IMR-90 (cell line): ENCODE measurements around the gene COG3. TPM values are rescaled to one million over a fixed set of nuclear protein-coding genes. Genes with fewer than 3 reads are reported as not detected.

Experiments
- ATAC-seq: fragments of 200-7000 bp; cut with Tn5 transposase; 2 replicates; pipeline ENCODE4 v1.9.1; 2020; ENCODE audit warnings: low read depth, mild to moderate bottlenecking, moderate library complexity
- BruUV-seq: library from RNA; stranded (reverse); fragments of 400-500 nt; replicated peaks from 2 replicates; lab custom pipeline; 2021; lab: Mats Ljungman, UMichigan
- CTCF ChIA-PET: fragments of 300-600 bp; formaldehyde crosslinking; extraction: SDS; loops from one replicate; lab custom pipeline; 2021; ENCODE audit warnings: antibody characterized with exemption; lab: Yijun Ruan, JAX
- POLR2A ChIA-PET: fragments of 300-600 bp; sonication (Branson Sonifier 250); formaldehyde crosslinking; loops from one replicate; lab custom pipeline; 2022; ENCODE audit warnings: antibody characterized with exemption; ENCODE audit not compliant: unreplicated experiment; lab: Charles Lee
- DNase-seq: peaks from one replicate; pipeline ENCODE4 v3.0.0; 2013
- H2AFZ ChIP-seq: replicated peaks from 2 replicates; pipeline ENCODE3; 2013; ENCODE audit warnings: low read length, mild to moderate bottlenecking; ENCODE audit not compliant: poor library complexity
- H2AK5ac ChIP-seq: 2 replicates; pipeline ENCODE4 v1.6.1; 2013; ENCODE audit warnings: low read depth, low read length, inconsistent platforms
- H2AK9ac ChIP-seq: replicated peaks from 2 replicates; pipeline ENCODE3; 2013; ENCODE audit warnings: mild to moderate bottlenecking, low read depth, low read length, moderate library complexity; ENCODE audit not compliant: poor library complexity
- H2BK120ac ChIP-seq: 2 replicates; pipeline ENCODE4 v1.6.1; 2013; ENCODE audit warnings: low read depth, low read length, inconsistent platforms
- H2BK15ac ChIP-seq: 3 replicates; pipeline ENCODE4 v1.6.1; 2013; ENCODE audit warnings: low read depth, low read length, inconsistent platforms
- H2BK20ac ChIP-seq: 2 replicates; pipeline ENCODE4 v1.6.1; 2013; ENCODE audit warnings: low read depth, mild to moderate bottlenecking, inconsistent platforms, low read length, moderate library complexity
- H2BK5ac ChIP-seq: 2 replicates; pipeline ENCODE4 v1.6.1; 2013; ENCODE audit warnings: mild to moderate bottlenecking, low read depth, low read length, inconsistent platforms; ENCODE audit not compliant: poor library complexity, severe bottlenecking
- H3K14ac ChIP-seq: replicated peaks from 2 replicates; pipeline ENCODE4 v1.6.1; 2013; ENCODE audit warnings: low read depth, low read length, inconsistent platforms
- H3K18ac ChIP-seq: 2 replicates; pipeline ENCODE4 v1.6.1; 2013; ENCODE audit warnings: low read depth, low read length, control low read depth
- H3K23ac ChIP-seq: 2 replicates; pipeline ENCODE4 v1.6.1; 2013; ENCODE audit warnings: low read depth, low read length, inconsistent platforms
- H3K27ac ChIP-seq: 2 replicates; pipeline ENCODE4 v1.5.1; 2013; ENCODE audit warnings: mild to moderate bottlenecking, control low read depth, low read length; ENCODE audit not compliant: insufficient read depth
- H3K27me3 ChIP-seq: 2 replicates; pipeline ENCODE4 v1.6.1; 2013; ENCODE audit warnings: low read length; ENCODE audit not compliant: control insufficient read depth, insufficient read depth
- H3K36me3 ChIP-seq: 2 replicates; pipeline ENCODE4 v1.6.1; 2013; ENCODE audit warnings: low read length, mixed read lengths; ENCODE audit not compliant: control insufficient read depth, insufficient read depth
- H3K4ac ChIP-seq: 2 replicates; pipeline ENCODE4 v1.6.1; 2013; ENCODE audit warnings: low read depth, low read length, inconsistent platforms
- H3K4me1 ChIP-seq: 2 replicates; pipeline ENCODE4 v1.6.1; 2013; ENCODE audit warnings: low read length, mixed read lengths; ENCODE audit not compliant: control insufficient read depth, insufficient read depth
- H3K4me2 ChIP-seq: 2 replicates; pipeline ENCODE4 v1.6.1; 2013; ENCODE audit warnings: low read depth, mild to moderate bottlenecking, control low read depth, low read length, moderate library complexity
- H3K4me3 ChIP-seq: 2 replicates; pipeline ENCODE4 v1.5.1; 2013; ENCODE audit warnings: low read depth, mild to moderate bottlenecking, control low read depth, low read length, moderate library complexity; ENCODE audit not compliant: insufficient read depth
- H3K56ac ChIP-seq: 2 replicates; pipeline ENCODE4 v1.6.1; 2013; ENCODE audit warnings: low read length, inconsistent platforms; ENCODE audit not compliant: insufficient read depth; ENCODE audit errors: extremely low read depth
- H3K79me1 ChIP-seq, 2 experiments: 2 replicates each; pipeline ENCODE4 v1.6.1; 2013; ENCODE audit warnings: low read length in 2 of 2, inconsistent platforms in 1 of 2, low read depth in 1 of 2
- H3K9ac ChIP-seq: 2 replicates; pipeline ENCODE4 v1.6.1; 2013; ENCODE audit warnings: low read depth, low read length, control low read depth
- H3K9me1 ChIP-seq: 2 replicates; pipeline ENCODE4 v1.6.1; 2013; ENCODE audit warnings: low read length, inconsistent platforms; ENCODE audit not compliant: insufficient read depth
- H3K9me3 ChIP-seq: 2 replicates; pipeline ENCODE4 v1.6.1; 2013; ENCODE audit warnings: low read length; ENCODE audit not compliant: control insufficient read depth, insufficient read depth
- H4K20me1 ChIP-seq: 2 replicates; pipeline ENCODE4 v1.6.1; 2013; ENCODE audit warnings: low read length, inconsistent platforms; ENCODE audit not compliant: insufficient read depth
- H4K5ac ChIP-seq: 2 replicates; pipeline ENCODE4 v1.6.1; 2013; ENCODE audit warnings: mild to moderate bottlenecking, low read depth, low read length, control low read depth
- H4K8ac ChIP-seq, 2 experiments: 2 replicates each; pipeline ENCODE4 v1.6.1; 2013; ENCODE audit warnings: low read depth in 2 of 2, low read length in 2 of 2, control low read depth in 1 of 2, inconsistent platforms in 1 of 2
- H4K91ac ChIP-seq: 2 replicates; pipeline ENCODE4 v1.6.1; 2013; ENCODE audit warnings: low read depth, low read length, inconsistent platforms; ENCODE audit not compliant: insufficient read depth
- BHLHE40 ChIP-seq: fragments of 150-350 bp; IDR thresholded peaks from 2 replicates; pipeline ENCODE4 v1.6.1; 2016; ENCODE audit warnings: mild to moderate bottlenecking, low read depth, low read length
- CEBPB ChIP-seq: IDR thresholded peaks from 2 replicates; pipeline ENCODE4 v1.6.1; 2012; ENCODE audit warnings: low read depth, low read length, improper control_type of control experiment
- CHD1 ChIP-seq: IDR thresholded peaks from 2 replicates; pipeline ENCODE4 v1.6.1; 2012; ENCODE audit warnings: low read depth, low read length, improper control_type of control experiment
- FOS ChIP-seq: fragments of 150-350 bp; IDR thresholded peaks from 2 replicates; pipeline ENCODE4 v1.6.1; 2016; ENCODE audit warnings: low read depth, low read length
- MAFK ChIP-seq: IDR thresholded peaks from 2 replicates; pipeline ENCODE4 v1.6.1; 2012; ENCODE audit warnings: low read depth, low read length, improper control_type of control experiment
- MAZ ChIP-seq: IDR thresholded peaks from 2 replicates; pipeline ENCODE4 v1.6.1; 2012; ENCODE audit warnings: low read depth, mild to moderate bottlenecking, low read length, improper control_type of control experiment, moderate library complexity, borderline replicate concordance
- MXI1 ChIP-seq: IDR thresholded peaks from 2 replicates; pipeline ENCODE4 v1.6.1; 2012; ENCODE audit warnings: low read depth, mild to moderate bottlenecking, low read length, moderate library complexity, borderline replicate concordance
- NFE2L2 ChIP-seq: fragments of 150-350 bp; IDR thresholded peaks from 2 replicates; pipeline ENCODE4 v1.6.1; 2016; ENCODE audit warnings: low read depth, mild to moderate bottlenecking, low read length
- POLR2A ChIP-seq: IDR thresholded peaks from 2 replicates; pipeline ENCODE4 v1.6.1; 2012; ENCODE audit warnings: mild to moderate bottlenecking, low read depth, low read length
- RAD21 ChIP-seq: IDR thresholded peaks from 2 replicates; pipeline ENCODE4 v1.6.1; 2012; ENCODE audit warnings: low read length, improper control_type of control experiment
- RCOR1 ChIP-seq: IDR thresholded peaks from 2 replicates; pipeline ENCODE4 v1.6.1; 2012; ENCODE audit warnings: mild to moderate bottlenecking, low read length, improper control_type of control experiment; ENCODE audit not compliant: insufficient replicate concordance
- SMC3 ChIP-seq: fragments of 150-350 bp; IDR thresholded peaks from 2 replicates; pipeline ENCODE4 v1.6.1; 2016; ENCODE audit warnings: low read depth, mild to moderate bottlenecking, antibody characterized with exemption, low read length, moderate library complexity
- WGBS, 2 experiments: methylation state at CpG; one replicate each; pipeline versions ENCODE4 v1.1.5 to v1.1.7; 2013; ENCODE audit warnings: missing lambda C conversion rate in 2 of 2; ENCODE audit not compliant: insufficient read length in 1 of 2; ENCODE audit errors: extremely low coverage in 2 of 2; 5-methylcytosine and 5-hydroxymethylcytosine counted together
- dilution Hi-C: fragments of 300-500 bp; cut with HindIII; formaldehyde crosslinking; loops from one replicate; pipeline ENCODE4 v1.14.3; 2018; ENCODE audit warnings: low sequenced_read_pairs; ENCODE audit not compliant: unreplicated experiment
- in situ Hi-C: fragments of 300-500 bp; cut with MboI; formaldehyde crosslinking; loops from 3 replicates; pipeline ENCODE4 v1.14.3; 2019; ENCODE audit warnings: low sequenced_read_pairs, inconsistent platforms, mixed read lengths
- intact Hi-C: fragments of 100-400 bp; cut with micrococcal nuclease; formaldehyde crosslinking; loops from 2 replicates; pipeline ENCODE4 v1.10.0; 2022
- polyA plus RNA-seq, 3 experiments: library from polyadenylated mRNA; depleted of rRNA; stranded (reverse); fragments of >200 nt; gene quantifications; 2 replicates each; pipeline ENCODE4 v1.2.3, GENCODE V29; 2012; ENCODE audit warnings: low replicate concordance in 1 of 3
- total RNA-seq: library from RNA; depleted of rRNA; stranded (reverse); fragments of >200 nt; gene quantifications from 2 replicates; pipeline ENCODE4 v1.2.3, GENCODE V29; 2012
- TF ChIP-seq, protein P1 (sequence below): conservative IDR thresholded peaks from 2 replicates; pipeline ENCODE4 v1.5.1; 2012; ENCODE audit warnings: mild to moderate bottlenecking, low read depth, low read length, improper control_type of control experiment
- TF ChIP-seq, protein P2 (sequence below): fragments of 150-350 bp; IDR thresholded peaks from 2 replicates; pipeline ENCODE4 v1.6.1; 2017; ENCODE audit warnings: mild to moderate bottlenecking, antibody characterized with exemption, low read length, low read depth

The COG3 gene
- total and polyA plus RNA-seq, 2 of the 4 experiments (the other 2 are of a cell fraction), result 21.7 to 31.9 TPM

DNA sequence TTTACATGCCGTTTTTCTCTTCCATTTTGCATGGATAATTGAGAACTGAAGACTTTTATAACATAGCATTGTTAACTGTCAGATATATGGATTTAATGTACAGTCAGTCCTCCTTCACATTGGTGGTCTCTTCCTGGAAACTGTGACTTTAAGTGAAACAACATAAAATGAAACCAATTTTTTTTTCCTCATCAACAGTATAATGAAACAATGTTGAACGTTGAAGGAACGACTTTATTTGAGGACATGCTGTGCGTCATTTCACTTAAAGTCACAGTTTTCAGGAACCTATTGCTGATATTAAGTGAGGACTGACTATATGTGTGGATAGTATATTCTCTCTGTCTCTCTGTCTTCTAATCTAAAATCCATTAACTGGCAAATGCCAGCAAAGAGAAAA, 54.8 kb downstream of the COG3 start:
- no CpG with 5 or more reads among the region's 4 CpGs for WGBS, 2 experiments
- in situ Hi-C loops (no loop called here), dilution Hi-C loops (no loop called here), intact Hi-C loops (no loop called here)
- no peak overlapping the region for H3K18ac ChIP-seq
- no peak for DNase-seq
- ChIA-PET POLR2A (no interaction called here), CTCF (no interaction called here)
- no peak overlapping the region for H3K56ac ChIP-seq
- H3K4me2 ChIP-seq, result no peak overlapping the region
- H3K4me3 ChIP-seq, result no peak overlapping the region
- no peaks in the 10 kb centered on the region for H3K9me3 ChIP-seq
- H4K8ac ChIP-seq, result no peak overlapping the region
- TF ChIP-seq FOS, result no peak
- TF ChIP-seq RCOR1, result no peak
- TF ChIP-seq, protein P1, sequence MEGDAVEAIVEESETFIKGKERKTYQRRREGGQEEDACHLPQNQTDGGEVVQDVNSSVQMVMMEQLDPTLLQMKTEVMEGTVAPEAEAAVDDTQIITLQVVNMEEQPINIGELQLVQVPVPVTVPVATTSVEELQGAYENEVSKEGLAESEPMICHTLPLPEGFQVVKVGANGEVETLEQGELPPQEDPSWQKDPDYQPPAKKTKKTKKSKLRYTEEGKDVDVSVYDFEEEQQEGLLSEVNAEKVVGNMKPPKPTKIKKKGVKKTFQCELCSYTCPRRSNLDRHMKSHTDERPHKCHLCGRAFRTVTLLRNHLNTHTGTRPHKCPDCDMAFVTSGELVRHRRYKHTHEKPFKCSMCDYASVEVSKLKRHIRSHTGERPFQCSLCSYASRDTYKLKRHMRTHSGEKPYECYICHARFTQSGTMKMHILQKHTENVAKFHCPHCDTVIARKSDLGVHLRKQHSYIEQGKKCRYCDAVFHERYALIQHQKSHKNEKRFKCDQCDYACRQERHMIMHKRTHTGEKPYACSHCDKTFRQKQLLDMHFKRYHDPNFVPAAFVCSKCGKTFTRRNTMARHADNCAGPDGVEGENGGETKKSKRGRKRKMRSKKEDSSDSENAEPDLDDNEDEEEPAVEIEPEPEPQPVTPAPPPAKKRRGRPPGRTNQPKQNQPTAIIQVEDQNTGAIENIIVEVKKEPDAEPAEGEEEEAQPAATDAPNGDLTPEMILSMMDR, result no peak
- no peak for TF ChIP-seq SMC3
- no peak for TF ChIP-seq MAZ
- TF ChIP-seq NFE2L2, result no peak
- no peak for TF ChIP-seq POLR2A
- no peak for TF ChIP-seq CHD1
- TF ChIP-seq RAD21, result no peak
- TF ChIP-seq CEBPB, result no peak
- TF ChIP-seq BHLHE40, result no peak
- no peak for TF ChIP-seq MAFK
- TF ChIP-seq, protein P2, sequence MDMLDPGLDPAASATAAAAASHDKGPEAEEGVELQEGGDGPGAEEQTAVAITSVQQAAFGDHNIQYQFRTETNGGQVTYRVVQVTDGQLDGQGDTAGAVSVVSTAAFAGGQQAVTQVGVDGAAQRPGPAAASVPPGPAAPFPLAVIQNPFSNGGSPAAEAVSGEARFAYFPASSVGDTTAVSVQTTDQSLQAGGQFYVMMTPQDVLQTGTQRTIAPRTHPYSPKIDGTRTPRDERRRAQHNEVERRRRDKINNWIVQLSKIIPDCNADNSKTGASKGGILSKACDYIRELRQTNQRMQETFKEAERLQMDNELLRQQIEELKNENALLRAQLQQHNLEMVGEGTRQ, result no peak
- TF ChIP-seq MXI1, result no peak
- H3K27me3 ChIP-seq, result no peaks in the 10 kb centered on the region
- ATAC-seq, result no peak
- no peaks in the 10 kb centered on the region for H4K20me1 ChIP-seq
- no peak overlapping the region for H2BK20ac ChIP-seq
- peaks cover 12% of the 10 kb centered on the region for H3K4me1 ChIP-seq
- no TSS peak for BruUV-seq
- no peak overlapping the region for H2BK15ac ChIP-seq
- H2BK5ac ChIP-seq, result no peak overlapping the region
- no peak overlapping the region for H3K27ac ChIP-seq
- H2AFZ ChIP-seq, result no peak overlapping the region
- 0 out of 2 replicates have a peak overlapping the region, but pooled peaks have one; percentile 8 for H3K14ac ChIP-seq
- H2AK9ac ChIP-seq, result no peak overlapping the region
- H3K9me1 ChIP-seq, result peaks cover 8% of the 10 kb centered on the region; the same call in 1 of the 2 replicates
- H3K23ac ChIP-seq, result no peak overlapping the region
- no peak overlapping the region for H3K4ac ChIP-seq
- no peak overlapping the region for H2BK120ac ChIP-seq
- H3K36me3 ChIP-seq, result peaks cover 22% of the 10 kb centered on the region
- no peak overlapping the region for H4K91ac ChIP-seq
- H2AK5ac ChIP-seq, result no peak overlapping the region
- H3K79me1 ChIP-seq, result peaks cover 3 to 32% of the 10 kb centered on the region in 2 experiments; a peak in 2 of 4 replicates
- no peak overlapping the region for H3K9ac ChIP-seq
- no peak overlapping the region for H4K5ac ChIP-seq
